ENCODE measurements around the gene KTI12.
A peak's percentile ranks its signal among the peaks of the same experiment; 100 is the strongest.
"Not testable (repeated sequence)": the region's sequence is repeated elsewhere in the genome, so short reads cannot be mapped to it uniquely, and the experiment has no call there.

The KTI12 gene

GRCh38 chr1:52037402-52037814 lies 3.8 kb upstream of the KTI12 start:
- FAIRE-seq: no peak

DNA sequence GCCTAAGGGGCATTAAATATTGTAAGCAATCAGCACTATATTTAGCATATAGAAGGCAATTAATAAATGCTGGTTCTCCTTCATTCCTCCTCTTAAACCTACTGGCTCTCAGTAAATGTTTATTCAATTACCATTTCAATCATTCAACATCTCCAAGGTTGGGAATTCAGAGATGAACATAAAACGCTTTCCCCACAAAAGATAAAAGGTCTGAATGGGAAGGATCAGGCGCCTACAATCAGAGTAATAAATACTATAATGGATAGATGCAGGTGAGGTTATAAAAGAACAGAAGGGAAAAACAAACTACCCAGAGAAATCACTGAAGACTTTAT lies 407 bp upstream of the KTI12 start:
- FAIRE-seq: no peak

GRCh38 chr1:52032785-52033131 lies 852 bp downstream of the KTI12 start:
- FAIRE-seq: no peak

DNA sequence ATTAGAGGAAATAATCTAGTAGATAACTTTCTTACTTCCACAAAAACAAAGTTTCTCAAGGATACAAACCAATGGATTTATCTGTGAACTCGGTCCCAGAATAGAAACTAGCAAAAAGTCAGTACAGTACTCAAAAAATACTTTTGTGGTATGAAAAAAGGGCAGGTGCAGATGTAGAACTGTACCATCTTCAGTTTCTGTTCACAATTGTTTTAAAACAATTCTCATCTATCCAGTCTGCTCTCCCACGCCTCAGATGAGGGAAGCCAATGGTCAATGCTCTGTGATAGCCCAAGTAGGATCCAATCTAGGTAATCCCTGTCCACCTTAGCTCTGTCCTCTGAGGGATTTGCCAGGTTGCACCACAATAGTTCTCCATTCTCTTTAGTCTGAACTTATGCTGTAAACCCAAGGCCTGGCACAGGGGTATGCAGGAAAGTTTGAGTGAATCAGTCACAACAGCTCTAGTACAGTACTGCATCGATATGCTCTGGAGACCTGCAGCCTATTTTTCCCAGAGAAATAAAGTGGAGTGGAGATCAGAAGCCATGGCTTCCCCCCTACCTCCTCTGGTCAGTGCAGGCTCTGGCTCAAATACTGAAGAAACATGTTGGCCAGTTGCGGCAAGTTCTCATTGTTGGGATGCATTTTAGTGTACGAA lies 1.4 kb downstream of the KTI12 start:
- no peak for FAIRE-seq

DNA sequence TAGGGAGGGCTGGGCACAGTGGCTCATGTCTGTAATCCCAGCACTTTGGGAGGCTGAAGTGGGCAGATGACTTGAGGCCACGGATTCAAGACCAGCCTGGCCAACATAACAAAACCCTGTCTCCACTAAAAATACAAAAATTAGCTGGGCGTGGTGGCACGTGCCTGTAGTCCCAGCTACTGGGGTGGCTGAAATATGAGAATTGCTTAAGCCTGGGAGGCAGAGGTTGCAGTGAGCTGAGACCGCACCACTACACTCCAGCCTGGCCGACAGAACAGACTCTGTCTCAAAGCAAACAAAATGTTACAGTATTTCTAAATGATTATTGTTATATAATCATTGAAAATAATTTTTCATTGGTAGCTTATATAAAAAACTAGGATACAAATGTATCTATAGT lies 4.8 kb downstream of the KTI12 start:
- not testable (repeated sequence) for FAIRE-seq

DNA sequence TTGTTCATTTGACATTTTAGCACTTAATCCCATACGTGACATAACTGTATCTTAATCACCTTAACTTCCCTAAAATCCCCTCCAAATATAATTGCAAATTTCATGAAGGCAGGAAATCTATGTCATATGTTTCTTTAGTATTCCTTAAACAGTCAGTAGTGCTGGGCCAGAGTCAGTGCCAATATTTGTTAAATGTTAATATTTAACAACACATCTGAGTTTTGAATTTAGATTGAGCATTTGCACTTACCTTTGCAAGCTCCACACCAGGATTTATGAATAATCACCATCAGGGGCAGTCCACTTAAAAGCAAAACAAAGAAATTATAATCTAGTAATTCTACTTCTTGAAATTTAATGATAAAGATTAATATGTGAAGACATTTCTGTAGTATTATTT lies 5.3 kb downstream of the KTI12 start:
- no peak for FAIRE-seq

DNA sequence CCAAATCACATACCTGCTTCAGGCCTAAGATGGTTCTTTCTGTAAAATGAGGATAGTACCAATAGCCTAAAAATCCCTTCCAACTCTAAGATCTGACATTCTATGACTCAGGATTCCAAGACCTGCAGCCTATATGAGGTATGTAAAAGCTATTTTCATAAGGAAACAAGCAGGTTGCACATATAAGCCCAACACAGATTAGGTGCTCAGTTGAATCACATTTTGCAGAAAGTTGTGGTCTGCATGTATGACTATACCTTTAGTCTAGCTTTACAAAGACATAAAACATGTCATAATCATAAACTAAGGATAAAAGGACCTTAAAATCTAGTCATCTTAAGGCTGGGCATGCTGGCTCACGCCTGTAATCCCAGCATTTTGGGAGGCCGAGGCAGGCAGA lies 7.3 kb downstream of the KTI12 start:
- FAIRE-seq: no peak

DNA sequence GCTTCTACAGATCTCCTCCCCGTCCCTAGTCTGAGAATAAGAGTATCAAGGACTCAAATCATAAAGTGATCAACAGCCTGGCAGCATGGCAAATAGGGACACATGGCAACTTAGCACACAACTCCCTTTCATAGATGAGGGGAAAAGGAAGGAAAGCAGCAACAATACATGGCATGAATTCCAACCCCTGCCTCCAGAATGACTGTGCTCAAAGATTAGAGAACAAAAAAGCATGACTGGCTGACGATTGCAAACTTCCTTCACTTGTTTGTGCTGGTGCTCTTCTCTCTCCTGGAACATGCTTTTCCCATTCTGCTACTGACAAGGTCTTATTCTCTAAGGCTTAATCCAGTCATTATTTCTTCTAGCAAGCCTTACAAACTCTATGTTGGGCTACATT lies 11.5 kb downstream of the KTI12 start:
- FAIRE-seq: no peak

DNA sequence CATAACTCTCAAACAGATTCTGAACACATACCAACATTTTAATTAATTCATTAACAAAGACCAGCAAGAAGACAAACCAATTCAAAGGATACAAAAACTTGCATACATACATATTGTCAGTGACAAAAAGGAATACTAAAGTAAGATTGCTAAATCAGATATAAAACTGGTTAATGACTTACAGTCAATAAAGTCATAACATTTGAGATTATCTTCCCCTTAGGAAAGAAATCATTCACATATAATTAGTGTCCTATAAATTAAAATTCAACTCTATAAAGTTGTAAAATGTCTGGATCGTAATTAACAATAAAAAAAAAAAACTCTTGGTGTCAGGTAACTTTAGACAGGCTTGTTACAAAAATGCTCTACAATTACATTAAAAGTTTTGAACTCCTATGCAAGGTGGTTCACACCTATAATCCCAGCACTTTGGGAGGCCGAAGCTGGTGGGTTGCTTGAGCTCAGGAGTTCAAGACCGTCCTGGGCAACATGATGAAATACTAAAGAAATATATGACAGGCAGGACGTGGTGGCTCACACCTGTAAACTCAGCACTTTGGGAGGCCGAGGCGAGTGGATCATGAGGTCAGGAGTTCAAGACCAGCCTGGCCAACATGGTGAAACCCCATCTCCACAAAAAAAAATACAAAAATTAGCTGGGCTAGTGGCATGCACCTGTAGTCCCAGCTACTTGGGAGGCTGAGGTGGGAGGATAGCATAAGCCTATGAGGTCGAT lies 25.4 kb downstream of the KTI12 start:
- peak; percentile 3 for FAIRE-seq

- FAIRE-seq: no peak
Observed at GRCh38 chr1:52007215-52008002, 26.2 kb downstream of the KTI12 start.

DNA sequence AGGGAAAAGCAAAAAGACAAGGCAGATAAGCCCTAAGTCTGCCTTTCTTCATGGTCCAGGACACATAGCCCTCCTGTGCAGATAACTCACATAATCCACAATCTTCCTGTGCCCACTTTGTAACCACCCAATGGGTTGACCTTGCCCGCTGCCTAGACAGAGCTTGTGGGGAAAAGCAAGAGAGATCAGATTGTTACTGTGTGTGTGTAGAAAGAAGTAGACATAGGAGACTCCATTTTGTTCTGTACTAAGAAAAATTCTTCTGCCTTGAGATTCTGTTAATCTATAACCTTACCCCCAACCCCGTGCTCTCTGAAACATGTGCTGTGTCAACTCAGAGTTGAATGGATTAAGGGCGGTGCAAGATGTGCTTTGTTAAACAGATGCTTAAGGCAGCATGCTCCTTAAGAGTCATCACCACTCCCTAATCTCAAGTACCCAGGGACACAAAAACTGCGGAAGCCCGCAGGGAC lies 27.5 kb downstream of the KTI12 start:
- not testable (repeated sequence) for FAIRE-seq

DNA sequence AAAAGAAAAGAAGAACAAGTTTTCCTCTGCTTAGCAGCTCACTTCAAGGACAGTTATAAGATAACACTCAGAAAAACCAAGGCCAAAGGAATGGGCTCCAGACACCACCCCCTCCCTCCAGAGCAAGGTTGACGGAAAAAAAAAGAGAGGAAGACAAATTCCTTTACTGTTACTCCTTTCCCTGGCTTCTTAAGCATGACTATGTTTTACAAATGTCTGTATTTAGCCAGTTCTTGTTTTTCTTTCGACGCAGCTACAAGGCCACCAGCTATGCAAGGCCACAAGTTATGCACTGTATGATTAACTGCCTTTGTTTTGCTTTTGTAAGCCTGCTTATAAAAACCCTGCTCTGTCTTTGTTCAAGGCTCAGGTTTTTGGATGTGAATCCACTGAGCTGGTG lies 28.1 kb downstream of the KTI12 start:
- FAIRE-seq: not testable (repeated sequence)

- no peak for FAIRE-seq
Observed at GRCh38 chr1:52003877-52004276, 29.7 kb downstream of the KTI12 start.

- peak; percentile 36 for FAIRE-seq
Observed at GRCh38 chr1:52002038-52002917, 31.3 kb downstream of the KTI12 start.

DNA sequence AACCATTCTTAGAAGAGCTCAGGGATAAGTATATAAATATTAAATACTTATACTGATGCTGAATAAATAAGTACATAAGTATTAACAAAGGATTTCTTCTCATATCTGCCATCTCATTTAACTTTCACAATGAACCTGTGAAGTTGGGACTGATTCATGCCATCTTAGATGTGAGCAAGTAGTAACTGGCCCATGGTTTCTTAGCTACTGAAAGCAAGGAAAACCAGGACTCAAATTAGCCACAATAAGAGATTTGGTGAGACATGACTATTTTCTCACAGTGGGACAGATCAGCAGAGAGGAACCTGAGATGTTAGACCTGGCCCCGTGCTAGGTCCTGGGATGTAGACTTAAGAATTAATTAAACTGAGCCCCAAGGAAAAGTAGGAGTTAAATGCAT lies 34.9 kb downstream of the KTI12 start:
- no peak for FAIRE-seq

DNA sequence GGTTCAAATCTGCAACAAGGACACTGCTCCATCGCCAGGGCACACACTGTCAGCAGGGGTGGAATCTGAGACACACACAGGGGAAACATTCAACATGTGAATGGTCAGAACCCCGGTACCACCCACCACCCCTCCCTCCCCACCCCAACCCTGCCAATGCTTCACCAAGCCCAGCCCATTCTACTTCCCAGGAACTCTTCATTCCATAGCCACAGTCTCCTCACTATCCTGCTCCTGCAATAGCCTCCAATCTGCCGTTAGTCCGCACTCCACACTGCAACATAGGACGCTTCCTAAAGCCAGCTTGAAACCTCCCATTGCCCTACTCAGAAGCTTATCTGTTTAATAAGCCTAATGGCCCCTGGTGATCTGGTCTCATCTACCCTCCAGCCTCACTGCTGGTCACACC lies 35.6 kb downstream of the KTI12 start:
- FAIRE-seq: no peak

- no peak for FAIRE-seq
Observed at GRCh38 chr1:51990478-51990965, 43.1 kb downstream of the KTI12 start, which contains the start of gene RAB3B. Gene RAB3B, minus strand, starts transcription at chr1:51990700. Its CDS starts 13,583 bp downstream, at chr1:51977117.

DNA sequence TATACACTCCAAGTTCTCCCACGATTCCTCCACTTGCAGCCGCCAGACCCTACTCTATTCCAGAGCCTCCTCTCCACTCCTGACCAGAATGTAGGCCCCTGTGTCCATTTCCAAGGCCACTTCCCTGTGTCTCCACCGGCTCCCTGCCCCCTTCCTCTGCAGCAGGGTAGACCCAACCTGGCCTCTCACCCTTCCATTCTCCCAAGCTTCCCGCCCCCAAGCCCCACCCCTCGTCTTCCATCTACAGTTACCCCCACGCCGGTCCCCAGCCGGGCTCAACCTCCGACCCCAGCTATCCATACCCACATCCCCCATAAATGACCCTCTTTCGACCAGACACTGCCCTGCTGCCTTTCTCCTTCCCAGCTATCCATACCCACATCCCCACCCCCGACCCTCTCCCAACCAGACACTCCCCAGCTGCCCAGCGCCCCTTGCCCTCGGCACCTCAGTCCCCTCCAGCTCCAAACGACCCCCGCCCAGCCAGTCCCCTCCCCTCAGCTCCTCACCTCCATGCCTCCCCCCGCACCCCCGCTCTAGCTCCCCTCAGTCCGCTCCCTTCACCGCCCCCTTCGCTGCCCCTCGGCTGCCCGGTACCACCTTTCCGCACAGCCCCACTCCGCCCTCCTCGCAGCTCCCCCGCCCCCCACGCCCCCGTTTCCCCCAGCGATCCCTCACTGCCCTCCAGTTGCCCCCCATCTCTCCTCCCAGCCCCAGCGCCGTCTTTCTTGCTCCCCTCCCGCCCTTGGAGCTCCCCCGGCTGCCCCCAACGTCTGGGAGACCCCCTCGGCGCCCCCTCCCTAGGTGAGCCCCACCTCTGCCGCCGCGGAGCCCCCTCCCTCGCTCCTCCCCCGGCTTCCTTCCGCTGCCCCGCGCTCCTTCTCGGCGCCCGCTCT lies 43.8 kb downstream of the KTI12 start:
- FAIRE-seq: no peak

DNA sequence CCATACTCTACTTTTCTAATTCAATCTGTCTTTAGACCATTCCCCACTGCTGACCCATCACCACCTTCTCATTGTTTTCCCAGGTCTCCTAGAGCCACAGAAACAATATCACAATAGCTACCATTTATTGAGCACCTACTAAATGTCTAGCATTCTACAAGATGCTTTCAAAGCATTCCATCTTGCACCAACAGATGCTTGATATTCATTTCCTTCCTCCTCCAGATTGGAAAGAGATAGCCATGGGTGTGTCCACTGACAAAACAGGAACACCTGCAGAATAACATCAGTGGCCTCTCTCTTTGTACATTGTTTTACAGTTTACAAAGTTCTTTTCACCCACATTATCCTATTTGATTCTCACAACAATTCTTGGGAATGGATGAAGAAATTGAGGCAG lies 45.4 kb downstream of the KTI12 start:
- no peak for FAIRE-seq

DNA sequence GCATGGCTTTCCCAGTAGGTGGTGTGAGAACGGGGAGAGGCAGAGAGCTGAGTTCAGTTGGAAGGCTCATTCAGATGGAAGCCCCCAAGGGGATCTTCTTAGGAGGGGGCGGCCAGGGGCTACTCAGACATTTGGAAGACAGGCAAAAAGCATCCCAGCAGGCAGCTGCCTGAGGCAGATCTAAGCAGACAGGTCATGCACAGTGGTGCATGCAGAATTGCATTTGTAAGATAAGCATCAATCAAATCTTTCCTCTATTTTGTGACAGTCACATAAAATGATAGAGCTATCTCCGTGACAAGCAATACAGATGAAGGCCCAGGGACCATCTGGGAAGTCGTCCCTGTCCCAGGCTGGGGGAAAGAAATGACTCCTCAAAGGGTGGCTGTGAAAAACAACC lies 46.9 kb downstream of the KTI12 start:
- FAIRE-seq: no peak

- no peak for FAIRE-seq
Observed at GRCh38 chr1:51982161-51982560, 51.4 kb downstream of the KTI12 start.

Data from TTC549 (cell line).